Measurements from ENCODE around the gene AMY2B. TPM values are rescaled to one million over a fixed set of nuclear protein-coding genes. Genes with fewer than 3 reads are reported as not detected.
"Not testable (repeated sequence)": the region's sequence is repeated elsewhere in the genome, so short reads cannot be mapped to it uniquely, and the experiment has no call there.

AMY2B gene
- total RNA-seq, 6 experiments from 2014 or later, result 0.28 to 1.1 (median 0.35) TPM

DNA sequence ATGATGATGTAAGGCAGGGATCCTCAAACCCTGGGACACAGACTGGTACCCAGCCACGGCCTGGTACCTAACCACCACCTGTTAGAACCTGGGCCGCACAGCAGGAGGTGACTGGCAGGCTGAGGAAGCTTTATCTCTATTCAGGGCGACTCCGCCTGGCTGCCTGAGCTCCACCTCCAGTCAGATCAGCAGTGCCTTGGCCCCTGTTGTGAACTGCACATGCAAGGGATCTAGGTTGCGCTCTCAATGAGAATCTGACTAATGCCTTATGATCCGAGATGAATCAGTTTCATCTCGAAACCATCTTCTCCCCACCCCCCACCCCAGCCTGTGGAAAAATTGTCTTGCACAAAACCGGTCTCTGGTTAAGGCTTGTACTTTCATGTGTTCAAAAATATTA, 41.6 kb upstream of the AMY2B start:
- peak; percentile 33 for DNase-seq

DNA sequence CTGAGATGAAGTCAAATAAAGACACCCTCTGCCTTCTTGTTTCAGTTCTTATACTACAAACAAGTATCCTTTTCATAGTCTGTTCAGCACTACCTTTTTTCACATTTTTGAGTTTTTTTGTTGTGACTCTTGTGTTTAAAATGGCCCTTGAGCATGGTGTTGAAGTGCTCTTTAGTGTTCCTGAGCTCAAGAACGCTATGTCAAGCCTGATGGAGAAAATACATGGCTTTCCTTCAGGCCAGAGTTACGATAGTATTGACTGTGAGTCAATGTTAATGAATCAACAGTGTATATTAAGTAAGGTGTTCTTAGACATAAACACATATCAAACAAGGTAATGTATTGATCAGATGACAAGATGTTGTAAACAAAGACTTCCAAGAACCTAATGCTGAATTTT, 33.2 kb upstream of the AMY2B start:
- H3K36me3 Mint-ChIP-seq (ENCODE audit: low read depth), result peaks cover 19% of the 10 kb centered on the region
- H3K27ac Mint-ChIP-seq, result no peak overlapping the region
- peaks cover 8% of the 10 kb centered on the region; the same call in 1 of the 2 replicates for H3K4me1 Mint-ChIP-seq (ENCODE audit: low read depth)

More for the DNA sequence above, 41.6 kb upstream of the AMY2B start:
- Mint-ChIP-seq H3K9me3 (no peaks in the 10 kb centered on the region), H3K4me1 (ENCODE audit: low read depth) (peaks cover 63% of the 10 kb centered on the region), H3K27me3 (ENCODE audit: insufficient read depth) (no peaks in the 10 kb centered on the region; the same call in 1 of the 2 replicates), H3K36me3 (ENCODE audit: low read depth) (peaks cover 43% of the 10 kb centered on the region), H3K4me3 (no peak overlapping the region), H3K27ac (no peak overlapping the region)
- TF ChIP-seq, protein P1, sequence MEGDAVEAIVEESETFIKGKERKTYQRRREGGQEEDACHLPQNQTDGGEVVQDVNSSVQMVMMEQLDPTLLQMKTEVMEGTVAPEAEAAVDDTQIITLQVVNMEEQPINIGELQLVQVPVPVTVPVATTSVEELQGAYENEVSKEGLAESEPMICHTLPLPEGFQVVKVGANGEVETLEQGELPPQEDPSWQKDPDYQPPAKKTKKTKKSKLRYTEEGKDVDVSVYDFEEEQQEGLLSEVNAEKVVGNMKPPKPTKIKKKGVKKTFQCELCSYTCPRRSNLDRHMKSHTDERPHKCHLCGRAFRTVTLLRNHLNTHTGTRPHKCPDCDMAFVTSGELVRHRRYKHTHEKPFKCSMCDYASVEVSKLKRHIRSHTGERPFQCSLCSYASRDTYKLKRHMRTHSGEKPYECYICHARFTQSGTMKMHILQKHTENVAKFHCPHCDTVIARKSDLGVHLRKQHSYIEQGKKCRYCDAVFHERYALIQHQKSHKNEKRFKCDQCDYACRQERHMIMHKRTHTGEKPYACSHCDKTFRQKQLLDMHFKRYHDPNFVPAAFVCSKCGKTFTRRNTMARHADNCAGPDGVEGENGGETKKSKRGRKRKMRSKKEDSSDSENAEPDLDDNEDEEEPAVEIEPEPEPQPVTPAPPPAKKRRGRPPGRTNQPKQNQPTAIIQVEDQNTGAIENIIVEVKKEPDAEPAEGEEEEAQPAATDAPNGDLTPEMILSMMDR (IDR thresholded peaks at IDR 0.05), result no peak

DNA sequence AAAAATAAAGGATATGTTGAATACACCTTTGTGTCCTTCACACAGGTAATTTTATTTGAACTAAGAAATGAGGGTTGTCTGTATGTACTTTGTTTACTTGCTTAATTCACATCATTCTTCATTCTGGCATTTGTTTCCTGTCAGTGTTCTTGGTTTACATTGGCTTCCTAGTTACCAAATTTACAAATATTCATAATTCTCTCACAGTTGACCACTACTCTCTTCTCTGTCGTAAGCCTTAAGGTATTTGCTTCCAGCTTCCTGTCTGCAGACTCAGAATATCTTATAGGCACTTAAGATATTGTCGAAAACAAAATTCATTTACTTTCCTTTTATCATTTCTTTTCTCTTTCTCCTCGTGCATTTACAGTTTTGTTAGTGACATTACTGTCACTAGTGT, 30.0 kb upstream of the AMY2B start:
- H3K27ac Mint-ChIP-seq, result no peak overlapping the region
- DNase-seq, result no peak
- H3K4me1 Mint-ChIP-seq (ENCODE audit: low read depth), result no peaks in the 10 kb centered on the region
- no peaks in the 10 kb centered on the region for H3K27me3 Mint-ChIP-seq (ENCODE audit: insufficient read depth)
- H3K9me3 Mint-ChIP-seq, result no peaks in the 10 kb centered on the region
- H3K36me3 Mint-ChIP-seq (ENCODE audit: low read depth), result peaks cover 19% of the 10 kb centered on the region
- TF ChIP-seq, protein P1 (IDR thresholded peaks at IDR 0.05), result no peak
- no peak overlapping the region for H3K4me3 Mint-ChIP-seq

More for the DNA sequence above, 33.2 kb upstream of the AMY2B start:
- Mint-ChIP-seq H3K27me3 (ENCODE audit: insufficient read depth) (no peaks in the 10 kb centered on the region), H3K9me3 (no peaks in the 10 kb centered on the region), H3K4me3 (no peak overlapping the region)
- TF ChIP-seq, protein P1 (IDR thresholded peaks at IDR 0.05), result no peak
- no peak for DNase-seq

DNA sequence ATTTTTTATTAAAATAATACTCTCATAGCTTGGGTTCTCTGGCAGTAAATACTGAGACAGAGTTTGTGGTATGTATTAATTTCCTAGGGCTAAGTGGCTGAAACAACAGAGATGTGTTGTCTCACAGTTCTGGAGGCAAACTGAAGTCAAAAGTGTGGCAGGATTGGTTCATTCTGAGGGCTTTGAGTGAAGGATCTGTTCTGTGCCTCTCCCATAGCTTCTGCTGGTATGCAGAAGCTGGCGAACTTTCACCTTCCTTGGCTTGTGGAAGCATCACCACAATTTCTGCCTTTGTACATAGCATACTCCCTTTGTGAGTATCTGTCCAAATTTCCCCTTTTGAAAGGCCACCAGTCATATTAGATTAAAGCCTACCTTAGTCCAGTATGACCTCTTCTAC, 24.9 kb upstream of the AMY2B start:
- TF ChIP-seq, protein P1 (IDR thresholded peaks at IDR 0.05), result no peak
- no peak for DNase-seq
- H3K4me1 Mint-ChIP-seq (ENCODE audit: low read depth), result no peaks in the 10 kb centered on the region
- no peaks in the 10 kb centered on the region for H3K9me3 Mint-ChIP-seq
- H3K4me3 Mint-ChIP-seq, result no peak overlapping the region
- no peaks in the 10 kb centered on the region for H3K27me3 Mint-ChIP-seq (ENCODE audit: insufficient read depth)
- no peak overlapping the region for H3K27ac Mint-ChIP-seq
- H3K36me3 Mint-ChIP-seq (ENCODE audit: low read depth), result peaks cover 15% of the 10 kb centered on the region

DNA sequence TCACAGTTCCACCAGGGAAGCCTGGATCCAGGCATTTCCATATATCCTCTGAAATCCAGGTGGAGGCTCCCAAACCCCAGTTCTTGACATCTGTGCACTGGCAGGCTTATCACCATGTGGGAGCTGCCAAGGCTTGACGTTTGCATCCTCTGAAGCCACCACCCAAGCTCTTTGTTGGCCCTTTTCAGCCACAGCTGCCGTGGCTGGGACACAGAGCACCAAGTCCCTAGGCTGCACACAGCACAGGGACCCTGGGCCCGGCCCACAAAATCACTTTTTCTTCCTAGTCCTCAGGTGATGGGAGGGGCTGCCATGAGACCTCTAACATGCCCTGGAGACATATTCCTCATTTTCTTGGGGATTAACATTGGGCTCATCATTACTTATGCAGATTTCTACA, 23.5 kb upstream of the AMY2B start:
- Mint-ChIP-seq H3K9me3 (no peaks in the 10 kb centered on the region), H3K27me3 (ENCODE audit: insufficient read depth) (no peaks in the 10 kb centered on the region), H3K36me3 (ENCODE audit: low read depth) (peaks cover 14% of the 10 kb centered on the region), H3K4me3 (no peak overlapping the region), H3K4me1 (ENCODE audit: low read depth) (no peaks in the 10 kb centered on the region), H3K27ac (no peak overlapping the region)
- TF ChIP-seq, protein P1 (IDR thresholded peaks at IDR 0.05), result no peak
- DNase-seq, result no peak

DNA sequence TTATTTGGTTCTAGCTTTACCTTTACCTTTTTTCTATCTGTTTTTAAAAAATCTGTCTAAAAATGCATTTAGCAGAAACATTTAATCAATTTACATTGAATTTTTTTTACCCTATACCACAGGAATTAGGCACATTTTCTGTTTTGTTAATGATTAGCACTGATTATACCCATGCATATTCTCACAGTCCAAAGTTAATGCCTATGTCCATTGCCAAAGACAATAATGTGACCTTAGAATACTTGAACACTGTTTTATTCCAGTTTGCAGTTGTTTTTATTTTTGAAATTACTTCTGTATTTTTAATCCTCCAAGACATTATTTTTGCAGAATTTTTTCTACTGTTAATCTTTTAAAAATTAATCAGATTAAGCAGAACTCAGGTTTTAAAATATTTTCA, 11.0 kb upstream of the AMY2B start:
- TF ChIP-seq, protein P1 (IDR thresholded peaks at IDR 0.05), result no peak
- no peak for DNase-seq
- Mint-ChIP-seq H3K9me3 (no peaks in the 10 kb centered on the region), H3K4me1 (ENCODE audit: low read depth) (peaks cover 5% of the 10 kb centered on the region; the same call in 1 of the 2 replicates), H3K27me3 (ENCODE audit: insufficient read depth) (no peaks in the 10 kb centered on the region), H3K4me3 (no peak overlapping the region), H3K27ac (no peak overlapping the region), H3K36me3 (ENCODE audit: low read depth) (0 out of 2 replicates have a peak, but pooled peaks cover 9% of the 10 kb centered on the region)

DNA sequence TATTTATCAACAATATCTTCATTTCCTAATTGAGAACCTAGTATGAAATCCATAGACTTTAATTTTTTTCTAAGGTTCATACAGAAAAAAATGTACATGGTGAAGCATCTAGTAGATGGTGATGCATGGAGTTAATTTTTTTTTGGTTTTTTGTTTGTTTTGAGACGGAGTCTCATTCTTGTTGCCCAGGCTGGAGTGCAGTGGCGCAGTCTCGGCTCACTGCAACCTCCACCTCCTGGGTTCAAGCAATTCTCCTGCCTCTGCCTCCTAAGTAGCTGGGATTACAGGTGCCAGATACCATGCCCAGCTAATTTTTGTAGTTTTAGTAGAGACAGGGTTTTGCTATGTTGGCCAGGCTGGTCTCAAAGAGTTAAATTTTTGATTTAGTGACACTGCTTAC, 10.3 kb upstream of the AMY2B start:
- H3K9me3 Mint-ChIP-seq; H3K27me3 Mint-ChIP-seq (ENCODE audit: insufficient read depth); H3K4me1 Mint-ChIP-seq (ENCODE audit: low read depth); H3K4me3 Mint-ChIP-seq; DNase-seq; H3K27ac Mint-ChIP-seq; H3K36me3 Mint-ChIP-seq (ENCODE audit: low read depth): not testable (repeated sequence)

Measured in HFFc6 (cell line).